Measurements from ENCODE around the gene KLK5.
"Not testable (repeated sequence)": the region's sequence is repeated elsewhere in the genome, so short reads cannot be mapped to it uniquely, and the experiment has no call there.

KLK5 gene

GRCh38 chr19:50898018-50898417 is 54.8 kb downstream of the KLK5 start:
- TF ChIP-seq CTCF (conservative IDR thresholded peaks at IDR 0.05; ENCODE audit: low read depth, low read length) = no peak
- H3K9ac ChIP-seq = no peak overlapping the region
- no peak overlapping the region for H3K4me3 ChIP-seq (IDR thresholded peaks at IDR 0.05; ENCODE audit: insufficient read depth, low read depth, low read length)
- H3K36me3 ChIP-seq (ENCODE audit: insufficient read depth) = no peaks in the 10 kb centered on the region
- H3K4me2 ChIP-seq = no peak overlapping the region
- H3K27ac ChIP-seq = no peak overlapping the region
- no peaks in the 10 kb centered on the region for H3K4me1 ChIP-seq (ENCODE audit: low read depth, poor library complexity, severe bottlenecking)
- no peaks in the 10 kb centered on the region for H4K20me1 ChIP-seq (ENCODE audit: insufficient read depth)
- H2AFZ ChIP-seq (ENCODE audit: low read depth) = no peak overlapping the region
- H3K27me3 ChIP-seq (ENCODE audit: insufficient read depth, low read depth) = no peaks in the 10 kb centered on the region; the same call in 1 of the 2 replicates
- no peaks in the 10 kb centered on the region for H3K79me2 ChIP-seq (ENCODE audit: insufficient read depth, low read depth)

GRCh38 chr19:50897612-50898011 is 55.2 kb downstream of the KLK5 start:
- Histone ChIP-seq H3K27me3 (ENCODE audit: insufficient read depth, low read depth) (no peaks in the 10 kb centered on the region; the same call in 1 of the 2 replicates), H3K36me3 (ENCODE audit: insufficient read depth) (no peaks in the 10 kb centered on the region), H3K27ac (no peak overlapping the region), H3K4me3 (IDR thresholded peaks at IDR 0.05; ENCODE audit: insufficient read depth, low read depth, low read length) (no peak overlapping the region), H3K9ac (no peak overlapping the region), H2AFZ (ENCODE audit: low read depth) (no peak overlapping the region), H3K4me1 (ENCODE audit: low read depth, poor library complexity, severe bottlenecking) (no peaks in the 10 kb centered on the region), H4K20me1 (ENCODE audit: insufficient read depth) (no peaks in the 10 kb centered on the region), H3K79me2 (ENCODE audit: insufficient read depth, low read depth) (no peaks in the 10 kb centered on the region), H3K4me2 (no peak overlapping the region)
- no peak for TF ChIP-seq CTCF (conservative IDR thresholded peaks at IDR 0.05; ENCODE audit: low read depth, low read length)

- no peak overlapping the region for H3K4me3 ChIP-seq (IDR thresholded peaks at IDR 0.05; ENCODE audit: insufficient read depth, low read depth, low read length)
Observed at GRCh38 chr19:50897191-50897607, 55.6 kb downstream of the KLK5 start.

GRCh38 chr19:50896591-50897190 is 56.1 kb downstream of the KLK5 start:
- no peak overlapping the region for H3K4me2 ChIP-seq
- H3K27ac ChIP-seq = no peak overlapping the region
- H3K36me3 ChIP-seq (ENCODE audit: insufficient read depth) = no peaks in the 10 kb centered on the region
- no peaks in the 10 kb centered on the region for H4K20me1 ChIP-seq (ENCODE audit: insufficient read depth)
- no peak overlapping the region for H3K9ac ChIP-seq
- no peaks in the 10 kb centered on the region for H3K79me2 ChIP-seq (ENCODE audit: insufficient read depth, low read depth)
- no peak for TF ChIP-seq CTCF (conservative IDR thresholded peaks at IDR 0.05; ENCODE audit: low read depth, low read length)
- no peaks in the 10 kb centered on the region for H3K4me1 ChIP-seq (ENCODE audit: low read depth, poor library complexity, severe bottlenecking)
- H3K27me3 ChIP-seq (ENCODE audit: insufficient read depth, low read depth) = no peaks in the 10 kb centered on the region; the same call in 1 of the 2 replicates
- no peak overlapping the region for H3K4me3 ChIP-seq (IDR thresholded peaks at IDR 0.05; ENCODE audit: insufficient read depth, low read depth, low read length)
- no peak overlapping the region for H2AFZ ChIP-seq (ENCODE audit: low read depth)

More at GRCh38 chr19:50897191-50897607, 55.6 kb downstream of the KLK5 start:
- no peak overlapping the region for H2AFZ ChIP-seq (ENCODE audit: low read depth)
- H3K27ac ChIP-seq = no peak overlapping the region
- H3K9ac ChIP-seq = no peak overlapping the region
- H3K4me2 ChIP-seq = no peak overlapping the region
- no peaks in the 10 kb centered on the region for H3K79me2 ChIP-seq (ENCODE audit: insufficient read depth, low read depth)
- TF ChIP-seq CTCF (conservative IDR thresholded peaks at IDR 0.05; ENCODE audit: low read depth, low read length) = no peak
- no peaks in the 10 kb centered on the region for H4K20me1 ChIP-seq (ENCODE audit: insufficient read depth)
- H3K36me3 ChIP-seq (ENCODE audit: insufficient read depth) = no peaks in the 10 kb centered on the region
- no peaks in the 10 kb centered on the region for H3K4me1 ChIP-seq (ENCODE audit: low read depth, poor library complexity, severe bottlenecking)
- H3K27me3 ChIP-seq (ENCODE audit: insufficient read depth, low read depth) = no peaks in the 10 kb centered on the region; the same call in 1 of the 2 replicates

GRCh38 chr19:50896089-50896590 is 56.7 kb downstream of the KLK5 start:
- H3K4me2 ChIP-seq; H4K20me1 ChIP-seq (ENCODE audit: insufficient read depth); H3K4me1 ChIP-seq (ENCODE audit: low read depth, poor library complexity, severe bottlenecking); H2AFZ ChIP-seq (ENCODE audit: low read depth); H3K27ac ChIP-seq; H3K79me2 ChIP-seq (ENCODE audit: insufficient read depth, low read depth); H3K9ac ChIP-seq; H3K27me3 ChIP-seq (ENCODE audit: insufficient read depth, low read depth); H3K4me3 ChIP-seq (IDR thresholded peaks at IDR 0.05; ENCODE audit: insufficient read depth, low read depth, low read length); H3K36me3 ChIP-seq (ENCODE audit: insufficient read depth): not testable (repeated sequence)

Data from KMS-11 (cell line).